CD4-positive, CD25-positive, alpha-beta regulatory T cell (primary cell): ENCODE measurements around the gene SAMD3. TPM values are rescaled to one million over a fixed set of nuclear protein-coding genes. Genes with fewer than 3 reads are reported as not detected.
A peak's percentile ranks its signal among the peaks of the same experiment; 100 is the strongest.
"Not testable (repeated sequence)": the region's sequence is repeated elsewhere in the genome, so short reads cannot be mapped to it uniquely, and the experiment has no call there.

Source experiments
- ATAC-seq, 2 donors: fragments of 150-1000 bp; cut with Tn5 transposase; one replicate each; pipeline ENCODE4 v1.10.0; 2021; ENCODE audit warnings: low read depth in 2 of 2, moderate number of reproducible peaks in 2 of 2, moderate library complexity in 1 of 2
- DNase-seq, 3 donors: peaks; one replicate each; pipeline versions ENCODE4 v3.0.0 to v3.0.0-alpha.2; 2012 to 2022; ENCODE audit warnings: mixed read lengths in 1 of 3
- H3K27ac ChIP-seq: one replicate; pipeline ENCODE4 v1.7.0; 2013; ENCODE audit warnings: mild to moderate bottlenecking, low read length; ENCODE audit not compliant: insufficient read depth, poor library complexity, severe bottlenecking
- H3K27me3 ChIP-seq: one replicate; pipeline ENCODE4 v1.7.0; 2013; ENCODE audit warnings: low read length; ENCODE audit not compliant: control insufficient read depth, insufficient read depth
- H3K36me3 ChIP-seq: one replicate; pipeline ENCODE4 v1.7.0; 2013; ENCODE audit warnings: mild to moderate bottlenecking, low read length, moderate library complexity; ENCODE audit not compliant: control insufficient read depth, insufficient read depth
- H3K4me1 ChIP-seq: 2 replicates; pipeline ENCODE4 v1.7.0; 2013; ENCODE audit warnings: mild to moderate bottlenecking, low read length; ENCODE audit not compliant: insufficient read depth, control insufficient read depth, poor library complexity, severe bottlenecking
- H3K4me3 ChIP-seq: one replicate; pipeline ENCODE4 v1.7.0; 2013; ENCODE audit warnings: low read depth, mild to moderate bottlenecking, low read length, moderate library complexity
- H3K9me3 ChIP-seq, 2 experiments: 1 replicate in 1 of 2; 2 replicates in 1 of 2; pipeline ENCODE4 v1.7.0; 2013; ENCODE audit warnings: low read length in 2 of 2, mild to moderate bottlenecking in 1 of 2, moderate library complexity in 1 of 2; ENCODE audit not compliant: control insufficient read depth in 2 of 2
- H3K27ac Mint-ChIP-seq, 3 donors: one replicate each; pipeline ENCODE4 v1.8.0; 2020 to 2022; ENCODE audit warnings: mild to moderate bottlenecking in 3 of 3, mixed read lengths in 3 of 3, moderate library complexity in 2 of 3
- H3K27me3 Mint-ChIP-seq: one replicate; pipeline ENCODE4 v1.8.0; 2022; ENCODE audit warnings: mild to moderate bottlenecking, mixed read lengths
- H3K36me3 Mint-ChIP-seq: one replicate; pipeline ENCODE4 v1.8.0; 2020; ENCODE audit warnings: mixed read lengths
- H3K4me1 Mint-ChIP-seq, 4 donors: one replicate each; pipeline ENCODE4 v1.8.0; 2020 to 2022; ENCODE audit warnings: mixed read lengths in 4 of 4, mild to moderate bottlenecking in 1 of 4
- H3K4me3 Mint-ChIP-seq, 4 donors: one replicate each; pipeline ENCODE4 v1.8.0; 2020 to 2022; ENCODE audit warnings: mild to moderate bottlenecking in 4 of 4, mixed read lengths in 4 of 4, moderate library complexity in 3 of 4
- H3K9me3 Mint-ChIP-seq, 7 donors: one replicate each; pipeline ENCODE4 v1.8.0; 2020 to 2022; ENCODE audit warnings: mixed read lengths in 7 of 7, mild to moderate bottlenecking in 3 of 7, moderate library complexity in 2 of 7
- polyA plus RNA-seq, 4 donors: library from polyadenylated mRNA; unstranded; fragments of 300-500 nt; fragmentation: Illumina TruSeq; gene quantifications; one replicate each; pipeline ENCODE4 v1.2.3, GENCODE V29; 2021
- total RNA-seq: library from RNA; stranded (reverse); gene quantifications from one replicate; pipeline ENCODE4 v1.2.3, GENCODE V29; 2022

SAMD3 gene
- total and polyA plus RNA-seq, 5 donors from 2014 or later = 25.0 to 70.7 (median 49.6) TPM

DNA sequence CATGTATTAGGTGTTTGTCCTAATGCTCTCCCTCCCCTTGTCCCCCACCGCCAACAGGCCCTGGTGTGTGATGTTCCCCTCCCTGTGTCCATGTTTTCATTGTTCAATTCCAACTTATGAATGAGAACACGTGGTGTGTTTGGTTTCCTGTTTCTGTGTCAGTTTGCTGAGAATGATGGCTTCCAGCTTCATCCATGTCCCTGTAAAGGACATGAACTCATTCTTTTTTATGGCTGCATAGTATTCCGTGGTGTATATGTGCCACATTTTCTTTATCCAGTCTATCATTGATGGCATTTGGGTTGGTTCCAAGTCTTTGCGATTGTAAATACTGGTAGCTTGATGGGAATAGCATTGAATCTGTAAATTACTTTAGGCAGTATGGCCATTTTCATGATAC lies 52.6 kb downstream of the SAMD3 start:
- not testable (repeated sequence) for H3K27ac ChIP-seq, H3K27me3 Mint-ChIP-seq, H3K36me3 ChIP-seq, H3K27me3 ChIP-seq, H3K4me1 ChIP-seq, ATAC-seq, H3K9me3 ChIP-seq, H3K4me3 Mint-ChIP-seq, H3K4me3 ChIP-seq, DNase-seq
- Mint-ChIP-seq H3K9me3 (peaks cover 0 to 33% (median 8%) of the 10 kb centered on the region in 7 donors), H3K27ac (peak overlapping the region in 1 of 3 donors; percentile 74), H3K4me1 (peaks cover 9 to 15% (median 11%) of the 10 kb centered on the region in 4 donors), H3K36me3 (peaks cover 43% of the 10 kb centered on the region)

DNA sequence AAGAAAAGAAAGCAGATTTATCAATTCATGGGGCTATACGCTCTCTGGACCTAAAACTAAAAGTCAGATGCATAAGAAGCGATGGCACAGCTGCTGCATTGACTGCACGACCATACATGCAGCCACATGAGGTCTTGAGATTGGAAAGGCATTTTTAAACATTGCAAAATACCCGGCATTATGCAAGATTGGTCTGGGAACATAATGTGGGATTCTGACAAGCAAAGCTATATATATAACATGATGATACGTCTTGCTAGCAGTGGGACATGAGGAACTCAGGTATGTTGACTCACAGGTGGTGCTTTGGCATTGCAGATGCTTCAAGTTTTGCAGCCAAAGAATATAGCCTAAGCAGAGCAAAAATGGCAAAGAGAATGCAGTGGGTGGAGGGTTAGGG lies 55.1 kb downstream of the SAMD3 start:
- Histone ChIP-seq H3K4me1 (no peaks in the 10 kb centered on the region), H3K36me3 (peaks cover 5% of the 10 kb centered on the region), H3K9me3 (peaks cover 0 to 3% of the 10 kb centered on the region in 2 experiments), H3K27me3 (no peaks in the 10 kb centered on the region), H3K27ac (no peak overlapping the region), H3K4me3 (no peak overlapping the region)
- ATAC-seq = no peak
- Mint-ChIP-seq H3K27ac (no peak overlapping the region), H3K36me3 (peaks cover 47% of the 10 kb centered on the region), H3K9me3 (peaks cover 0 to 31% (median 12%) of the 10 kb centered on the region in 7 donors), H3K4me1 (peaks cover 10 to 20% (median 15%) of the 10 kb centered on the region in 4 donors), H3K4me3 (no peak overlapping the region), H3K27me3 (no peaks in the 10 kb centered on the region)
- DNase-seq = no peak

DNA sequence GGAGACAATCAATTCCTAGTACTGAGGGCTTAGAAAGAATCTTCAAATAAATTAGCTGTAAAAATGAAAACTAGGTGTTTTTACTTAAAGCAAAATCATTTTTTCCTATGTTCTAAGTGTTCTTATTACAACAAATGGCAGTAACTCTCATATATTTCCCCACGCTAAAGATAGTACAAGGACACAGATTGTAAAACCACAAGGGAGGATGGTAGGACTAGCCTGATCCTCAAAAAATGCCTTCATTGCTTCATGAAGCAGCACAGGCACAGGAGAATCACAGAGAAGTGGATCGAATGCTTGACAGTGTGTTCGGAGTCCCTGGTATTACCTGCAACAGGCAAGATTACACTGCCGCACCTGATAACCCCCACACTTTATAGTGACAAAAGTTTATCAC lies 58.5 kb downstream of the SAMD3 start:
- Histone ChIP-seq H3K27me3 (no peaks in the 10 kb centered on the region), H3K27ac (no peak overlapping the region), H3K36me3 (peaks cover 6% of the 10 kb centered on the region), H3K9me3 (no peaks in the 10 kb centered on the region), H3K4me1 (no peaks in the 10 kb centered on the region), H3K4me3 (no peak overlapping the region)
- H3K4me1 Mint-ChIP-seq = peaks cover 18 to 27% (median 20%) of the 10 kb centered on the region in 4 donors
- H3K4me3 Mint-ChIP-seq = no peak overlapping the region
- H3K27ac Mint-ChIP-seq = peak overlapping the region in 1 of 3 donors; percentile 65
- H3K9me3 Mint-ChIP-seq = peaks cover 0 to 12% (median 5%) of the 10 kb centered on the region in 7 donors
- DNase-seq (no peak), ATAC-seq (no peak)
- H3K27me3 Mint-ChIP-seq = no peaks in the 10 kb centered on the region
- peaks cover 42% of the 10 kb centered on the region for H3K36me3 Mint-ChIP-seq

DNA sequence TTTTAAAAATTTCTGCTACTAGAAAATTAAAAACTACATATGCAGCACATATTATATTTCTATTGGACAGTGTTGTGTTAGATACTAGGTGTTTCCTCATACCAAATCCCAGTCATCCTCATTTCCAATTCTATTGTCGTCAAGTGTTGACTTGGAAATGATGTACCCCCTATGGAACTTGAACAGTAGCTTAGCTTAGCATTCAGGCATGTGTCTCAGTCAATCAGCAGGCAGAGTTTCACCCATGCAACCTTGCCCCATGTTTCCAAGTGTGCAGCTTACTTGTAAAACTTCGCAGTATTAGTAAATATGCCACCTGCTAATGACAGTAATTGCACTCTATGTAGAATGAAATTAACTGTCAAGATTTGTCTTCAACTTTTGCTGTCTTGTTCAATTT lies 59.5 kb downstream of the SAMD3 start:
- Histone ChIP-seq H3K9me3 (no peaks in the 10 kb centered on the region), H3K27me3 (no peaks in the 10 kb centered on the region), H3K4me1 (no peaks in the 10 kb centered on the region), H3K27ac (no peak overlapping the region), H3K36me3 (peaks cover 6% of the 10 kb centered on the region), H3K4me3 (no peak overlapping the region)
- Mint-ChIP-seq H3K4me3 (no peak overlapping the region), H3K27me3 (no peaks in the 10 kb centered on the region), H3K27ac (no peak overlapping the region), H3K36me3 (peaks cover 46% of the 10 kb centered on the region), H3K9me3 (peaks cover 0 to 15% (median 5%) of the 10 kb centered on the region in 7 donors), H3K4me1 (peaks cover 17 to 27% (median 20%) of the 10 kb centered on the region in 4 donors)
- ATAC-seq = no peak
- DNase-seq = no peak

DNA sequence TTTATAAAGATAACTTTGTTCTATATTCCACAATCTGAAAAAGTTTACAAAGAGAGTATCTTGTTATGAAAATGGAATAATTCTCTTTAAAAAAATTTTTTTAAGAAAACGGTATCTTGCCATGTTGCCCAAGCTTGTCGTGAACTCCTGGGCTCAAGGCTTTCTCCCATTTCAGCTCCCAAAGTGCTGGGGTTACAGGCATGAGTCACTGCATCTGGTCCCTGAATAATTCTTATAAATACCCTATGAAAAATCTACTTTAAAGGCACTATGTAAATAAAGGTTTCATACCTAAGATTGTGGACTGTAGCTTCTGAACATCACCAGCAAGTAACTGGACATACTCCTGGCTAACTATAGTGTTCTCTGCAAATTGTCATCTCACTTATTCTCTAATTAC lies 60.3 kb downstream of the SAMD3 start:
- Mint-ChIP-seq H3K36me3 (peaks cover 46% of the 10 kb centered on the region), H3K4me1 (peaks cover 17 to 27% (median 21%) of the 10 kb centered on the region in 4 donors), H3K27ac (no peak overlapping the region), H3K4me3 (no peak overlapping the region), H3K9me3 (peaks cover 0 to 15% (median 5%) of the 10 kb centered on the region in 7 donors), H3K27me3 (no peaks in the 10 kb centered on the region)
- Histone ChIP-seq H3K27ac (no peak overlapping the region), H3K9me3 (no peaks in the 10 kb centered on the region), H3K4me1 (no peaks in the 10 kb centered on the region), H3K27me3 (no peaks in the 10 kb centered on the region), H3K4me3 (no peak overlapping the region), H3K36me3 (peaks cover 6% of the 10 kb centered on the region)
- no peak for DNase-seq
- no peak for ATAC-seq

DNA sequence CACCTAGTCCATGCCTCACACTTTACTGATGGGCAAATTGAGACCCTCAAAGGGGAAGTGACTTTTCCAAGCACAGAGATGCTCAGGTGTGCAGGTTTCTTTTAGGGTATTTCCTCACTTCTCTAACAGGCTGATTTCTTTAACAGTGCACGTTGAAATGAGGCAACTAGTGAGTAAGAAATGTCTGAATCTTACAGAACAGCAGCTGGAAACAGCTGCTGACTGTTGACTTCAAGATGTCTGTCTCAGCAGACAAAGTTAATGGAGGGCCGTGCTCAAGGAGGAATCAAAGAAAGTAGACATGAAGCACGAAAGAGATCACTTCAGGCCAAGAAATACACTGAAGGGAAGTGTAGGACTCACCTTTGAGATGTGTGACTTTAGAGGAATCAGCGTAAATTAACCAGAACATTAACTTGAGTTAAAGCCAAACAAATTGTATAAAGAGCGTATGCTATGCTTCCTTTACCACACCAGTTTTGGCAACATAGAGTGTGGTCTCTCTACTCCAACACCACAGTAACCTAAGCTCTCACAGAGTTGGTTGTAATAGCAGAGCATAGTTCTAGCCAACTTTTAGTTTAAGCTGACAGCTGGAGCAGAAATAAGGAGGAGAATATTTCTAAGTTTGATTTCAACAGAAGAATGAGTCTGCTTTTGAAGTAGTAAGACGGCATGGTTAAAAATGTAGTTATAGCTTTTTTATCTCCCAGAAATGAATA lies 60.9 kb downstream of the SAMD3 start:
- H3K4me3 Mint-ChIP-seq = no peak overlapping the region
- peaks cover 6% of the 10 kb centered on the region for H3K36me3 ChIP-seq
- no peaks in the 10 kb centered on the region for H3K4me1 ChIP-seq
- peaks cover 45% of the 10 kb centered on the region for H3K36me3 Mint-ChIP-seq
- peaks cover 0 to 15% (median 5%) of the 10 kb centered on the region in 7 donors for H3K9me3 Mint-ChIP-seq
- H3K9me3 ChIP-seq = no peaks in the 10 kb centered on the region
- H3K4me3 ChIP-seq = no peak overlapping the region
- H3K27ac Mint-ChIP-seq = no peak overlapping the region
- DNase-seq (no peak), ATAC-seq (no peak)
- H3K27me3 ChIP-seq = no peaks in the 10 kb centered on the region
- no peaks in the 10 kb centered on the region for H3K27me3 Mint-ChIP-seq
- H3K4me1 Mint-ChIP-seq = peaks cover 17 to 27% (median 21%) of the 10 kb centered on the region in 4 donors
- no peak overlapping the region for H3K27ac ChIP-seq

DNA sequence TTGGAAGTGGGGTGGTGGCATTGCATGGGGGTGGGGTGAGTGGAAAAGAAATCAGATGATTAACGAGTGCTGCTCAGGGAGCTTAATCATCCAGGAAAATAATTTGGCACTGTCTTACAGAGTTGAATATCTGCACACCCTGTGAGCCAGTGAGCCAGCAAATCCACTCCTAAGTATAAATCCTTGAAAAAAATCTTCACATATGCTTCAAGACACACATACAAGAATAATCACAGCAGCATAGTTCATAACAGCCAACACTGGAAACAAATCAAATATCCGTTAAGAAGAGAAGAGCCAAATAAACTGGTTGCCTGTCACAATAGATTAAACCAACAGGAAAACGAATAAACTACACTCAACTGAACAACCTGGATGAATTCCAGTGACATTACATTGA lies 62.8 kb downstream of the SAMD3 start:
- Histone ChIP-seq H3K27me3 (no peaks in the 10 kb centered on the region), H3K4me1 (no peaks in the 10 kb centered on the region), H3K36me3 (peaks cover 6% of the 10 kb centered on the region), H3K27ac (no peak overlapping the region), H3K4me3 (no peak overlapping the region), H3K9me3 (no peaks in the 10 kb centered on the region)
- ATAC-seq (no peak), DNase-seq (no peak)
- Mint-ChIP-seq H3K36me3 (peaks cover 29% of the 10 kb centered on the region), H3K4me1 (peaks cover 6 to 17% (median 14%) of the 10 kb centered on the region in 4 donors), H3K4me3 (no peak overlapping the region), H3K27me3 (no peaks in the 10 kb centered on the region), H3K27ac (peak overlapping the region in 1 of 3 donors; percentile 72), H3K9me3 (peaks cover 0 to 12% (median 5%) of the 10 kb centered on the region in 7 donors)

DNA sequence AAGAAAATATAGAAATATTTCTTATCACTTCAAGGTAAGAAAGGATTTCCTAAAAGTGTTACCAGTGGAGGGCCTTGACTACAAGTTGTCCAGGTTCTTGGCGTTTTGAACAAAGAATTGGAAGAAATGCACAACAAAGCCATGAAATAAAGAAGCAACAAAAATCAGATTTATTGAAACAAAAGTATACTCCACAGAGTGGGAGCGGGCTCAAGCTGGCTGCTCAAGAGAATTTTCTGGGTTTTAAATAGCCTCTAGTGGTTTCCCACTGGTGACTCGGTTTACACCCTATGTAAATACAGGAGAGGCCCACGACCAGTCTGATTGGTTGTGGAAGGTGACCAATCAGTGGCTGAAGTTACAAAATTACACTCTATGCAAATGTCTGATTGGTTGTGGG lies 64.2 kb downstream of the SAMD3 start:
- no peak overlapping the region for H3K4me3 Mint-ChIP-seq
- H3K36me3 Mint-ChIP-seq = peaks cover 19% of the 10 kb centered on the region
- Histone ChIP-seq H3K4me3 (no peak overlapping the region), H3K36me3 (peaks cover 10% of the 10 kb centered on the region), H3K9me3 (no peaks in the 10 kb centered on the region), H3K4me1 (no peaks in the 10 kb centered on the region), H3K27me3 (no peaks in the 10 kb centered on the region), H3K27ac (no peak overlapping the region)
- H3K9me3 Mint-ChIP-seq = peaks cover 0 to 7% (median 0%) of the 10 kb centered on the region in 7 donors
- H3K4me1 Mint-ChIP-seq = peaks cover 0 to 16% (median 13%) of the 10 kb centered on the region in 4 donors
- peak overlapping the region in 1 of 3 donors; percentile 18 for H3K27ac Mint-ChIP-seq
- H3K27me3 Mint-ChIP-seq = no peaks in the 10 kb centered on the region
- DNase-seq (no peak), ATAC-seq (no peak)
